T-helper 17 cell (primary cell): Measurements from ENCODE around the gene HGF. TPM values are rescaled to one million over a fixed set of nuclear protein-coding genes. Genes with fewer than 3 reads are reported as not detected.

Experiments used
- ATAC-seq: fragments of 150-1000 bp; cut with Tn5 transposase; 2 replicates; pipeline ENCODE4 v1.10.0; 2021; ENCODE audit warnings: mild to moderate bottlenecking, moderate library complexity
- DNase-seq, 3 donors: peaks; one replicate each; pipeline versions ENCODE4 v3.0.0 to v3.0.0-alpha.2; 2020 to 2021
- H3K9me3 ChIP-seq: one replicate; pipeline ENCODE4 v1.7.0; 2013; ENCODE audit warnings: low read length, mild to moderate bottlenecking; ENCODE audit not compliant: control insufficient read depth, poor library complexity, severe bottlenecking
- H3K27ac Mint-ChIP-seq: one replicate; pipeline ENCODE4 v1.8.0; 2022; ENCODE audit warnings: mild to moderate bottlenecking, moderate library complexity, mixed read lengths
- H3K27me3 Mint-ChIP-seq: one replicate; pipeline ENCODE4 v1.8.0; 2022; ENCODE audit warnings: mixed read lengths
- H3K36me3 Mint-ChIP-seq: one replicate; pipeline ENCODE4 v1.8.0; 2022; ENCODE audit warnings: low read depth, mixed read lengths
- H3K4me1 Mint-ChIP-seq: one replicate; pipeline ENCODE4 v1.8.0; 2022; ENCODE audit warnings: mild to moderate bottlenecking, mixed read lengths
- H3K4me3 Mint-ChIP-seq: one replicate; pipeline ENCODE4 v1.8.0; 2022; ENCODE audit warnings: mild to moderate bottlenecking, moderate library complexity, mixed read lengths
- total RNA-seq, 4 donors: library from RNA in 2 of 4; stranded (reverse) in 2 of 4; gene quantifications; one replicate each; pipeline ENCODE4 v1.2.3 and lab custom pipeline; 2022 to 2026

HGF gene
- total RNA-seq, 2 donors from 2014 or later = 0.37 TPM; not detected in 1

DNA sequence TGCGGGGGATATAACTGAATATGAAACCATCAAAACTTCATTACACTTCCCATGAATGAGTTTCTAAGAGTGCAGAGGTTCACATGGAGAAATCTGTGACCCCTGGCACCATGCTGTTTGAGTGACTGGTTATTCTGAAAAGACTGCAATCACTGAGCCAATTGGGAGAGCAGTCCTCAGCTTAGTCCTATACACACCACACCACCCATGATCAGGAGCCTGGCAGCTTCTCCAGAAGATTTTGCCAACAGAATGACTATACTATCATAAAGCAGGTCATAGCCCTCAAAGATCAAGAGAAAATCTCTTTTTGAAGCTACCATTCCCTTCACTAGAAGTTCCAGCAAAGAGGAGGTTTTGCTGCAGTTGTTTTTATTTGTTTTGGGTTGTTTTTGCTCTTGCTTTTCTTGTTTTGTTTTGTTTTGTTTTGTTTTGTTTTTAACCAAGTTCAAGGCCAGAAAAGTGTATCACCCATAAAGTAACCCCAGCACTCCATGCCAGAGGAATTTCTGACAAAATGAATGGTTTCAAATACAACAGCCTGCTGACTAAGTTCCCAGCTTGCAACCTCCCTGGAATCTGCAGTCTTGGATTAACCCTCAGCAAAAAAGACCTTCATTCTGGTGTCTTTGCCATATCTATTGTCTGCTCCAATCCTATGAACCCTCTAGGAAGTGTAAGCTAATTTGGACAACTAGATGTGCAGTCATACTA, 19.7 kb upstream of the HGF start:
- no peak for ATAC-seq
- no peak overlapping the region for H3K4me3 Mint-ChIP-seq

GRCh38 chr7:81788246-81788645, 18.4 kb upstream of the HGF start:
- no peak for ATAC-seq
- Mint-ChIP-seq H3K27ac (no peak overlapping the region), H3K4me1 (no peaks in the 10 kb centered on the region)

More for the DNA sequence above, 19.7 kb upstream of the HGF start:
- no peaks in the 10 kb centered on the region for H3K27me3 Mint-ChIP-seq
- H3K9me3 ChIP-seq = no peaks in the 10 kb centered on the region
- no peak for DNase-seq
- no peak overlapping the region for H3K27ac Mint-ChIP-seq
- no peaks in the 10 kb centered on the region for H3K36me3 Mint-ChIP-seq
- no peaks in the 10 kb centered on the region for H3K4me1 Mint-ChIP-seq

DNA sequence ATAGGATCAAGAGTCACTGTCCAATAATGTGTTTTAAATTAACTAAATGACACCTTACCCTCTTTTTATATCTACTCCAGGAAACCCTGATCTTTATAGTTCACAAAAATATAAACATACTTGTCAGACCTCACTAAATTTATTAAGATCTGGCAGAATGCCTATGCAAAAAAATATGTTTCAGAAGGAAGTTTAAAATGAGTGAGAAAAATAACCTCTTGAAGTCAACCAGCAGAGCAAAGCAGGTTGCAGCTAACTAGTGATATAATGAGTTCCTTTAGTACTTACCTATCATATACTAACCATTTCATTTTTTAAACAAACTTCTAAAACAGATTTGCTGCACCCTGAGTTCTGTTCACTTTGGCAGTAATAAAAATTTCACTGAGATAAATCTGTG, 14.0 kb upstream of the HGF start:
- no peaks in the 10 kb centered on the region for H3K9me3 ChIP-seq
- Mint-ChIP-seq H3K4me3 (no peak overlapping the region), H3K4me1 (no peaks in the 10 kb centered on the region), H3K27me3 (no peaks in the 10 kb centered on the region), H3K36me3 (no peaks in the 10 kb centered on the region), H3K27ac (no peak overlapping the region)
- ATAC-seq = no peak
- DNase-seq = no peak

More at GRCh38 chr7:81788246-81788645, 18.4 kb upstream of the HGF start:
- DNase-seq = no peak
- Mint-ChIP-seq H3K27me3 (no peaks in the 10 kb centered on the region), H3K4me3 (no peak overlapping the region), H3K36me3 (no peaks in the 10 kb centered on the region)
- H3K9me3 ChIP-seq = no peaks in the 10 kb centered on the region

- no peaks in the 10 kb centered on the region for H3K9me3 ChIP-seq
- H3K27ac Mint-ChIP-seq = no peak overlapping the region
- H3K4me3 Mint-ChIP-seq = no peak overlapping the region
- H3K36me3 Mint-ChIP-seq = no peaks in the 10 kb centered on the region
- H3K27me3 Mint-ChIP-seq = no peaks in the 10 kb centered on the region
- no peaks in the 10 kb centered on the region for H3K4me1 Mint-ChIP-seq
- DNase-seq (no peak), ATAC-seq (no peak)
Observed at GRCh38 chr7:81780914-81781693, 11.3 kb upstream of the HGF start.

- no peaks in the 10 kb centered on the region for H3K36me3 Mint-ChIP-seq
- DNase-seq (no peak), ATAC-seq (no peak)
- H3K27ac Mint-ChIP-seq = no peak overlapping the region
- H3K9me3 ChIP-seq = no peaks in the 10 kb centered on the region
- no peaks in the 10 kb centered on the region for H3K27me3 Mint-ChIP-seq
- no peak overlapping the region for H3K4me3 Mint-ChIP-seq
- H3K4me1 Mint-ChIP-seq = no peaks in the 10 kb centered on the region
Observed at GRCh38 chr7:81779706-81780105, 9.9 kb upstream of the HGF start.

- no peaks in the 10 kb centered on the region for H3K27me3 Mint-ChIP-seq
- H3K4me1 Mint-ChIP-seq = no peaks in the 10 kb centered on the region
- H3K9me3 ChIP-seq = no peaks in the 10 kb centered on the region
- ATAC-seq (no peak), DNase-seq (no peak)
- H3K4me3 Mint-ChIP-seq = no peak overlapping the region
- H3K27ac Mint-ChIP-seq = no peak overlapping the region
- H3K36me3 Mint-ChIP-seq = no peaks in the 10 kb centered on the region
Observed at GRCh38 chr7:81777697-81778096, 7.8 kb upstream of the HGF start.

- no peaks in the 10 kb centered on the region for H3K4me1 Mint-ChIP-seq
- no peak overlapping the region for H3K27ac Mint-ChIP-seq
- no peaks in the 10 kb centered on the region for H3K27me3 Mint-ChIP-seq
- no peak overlapping the region for H3K4me3 Mint-ChIP-seq
- no peaks in the 10 kb centered on the region for H3K9me3 ChIP-seq
- ATAC-seq (no peak), DNase-seq (no peak)
- no peaks in the 10 kb centered on the region for H3K36me3 Mint-ChIP-seq
Observed at GRCh38 chr7:81776948-81777630, 7.2 kb upstream of the HGF start.

- Mint-ChIP-seq H3K4me1 (no peaks in the 10 kb centered on the region), H3K27ac (no peak overlapping the region), H3K27me3 (no peaks in the 10 kb centered on the region), H3K36me3 (no peaks in the 10 kb centered on the region), H3K4me3 (no peak overlapping the region)
- no peak for ATAC-seq
- H3K9me3 ChIP-seq = no peaks in the 10 kb centered on the region
- DNase-seq = no peak
Observed at GRCh38 chr7:81776161-81776560, 6.3 kb upstream of the HGF start.

GRCh38 chr7:81775560-81775959, 5.7 kb upstream of the HGF start:
- Mint-ChIP-seq H3K27ac (no peak overlapping the region), H3K4me1 (no peaks in the 10 kb centered on the region), H3K27me3 (no peaks in the 10 kb centered on the region), H3K36me3 (no peaks in the 10 kb centered on the region), H3K4me3 (no peak overlapping the region)
- H3K9me3 ChIP-seq = no peaks in the 10 kb centered on the region
- ATAC-seq (no peak), DNase-seq (no peak)

- no peaks in the 10 kb centered on the region for H3K27me3 Mint-ChIP-seq
- H3K4me3 Mint-ChIP-seq = no peak overlapping the region
- ATAC-seq (no peak), DNase-seq (no peak)
- no peak overlapping the region for H3K27ac Mint-ChIP-seq
- H3K36me3 Mint-ChIP-seq = no peaks in the 10 kb centered on the region
- H3K4me1 Mint-ChIP-seq = no peaks in the 10 kb centered on the region
- no peaks in the 10 kb centered on the region for H3K9me3 ChIP-seq
Observed at GRCh38 chr7:81774551-81774950, 4.7 kb upstream of the HGF start.

DNA sequence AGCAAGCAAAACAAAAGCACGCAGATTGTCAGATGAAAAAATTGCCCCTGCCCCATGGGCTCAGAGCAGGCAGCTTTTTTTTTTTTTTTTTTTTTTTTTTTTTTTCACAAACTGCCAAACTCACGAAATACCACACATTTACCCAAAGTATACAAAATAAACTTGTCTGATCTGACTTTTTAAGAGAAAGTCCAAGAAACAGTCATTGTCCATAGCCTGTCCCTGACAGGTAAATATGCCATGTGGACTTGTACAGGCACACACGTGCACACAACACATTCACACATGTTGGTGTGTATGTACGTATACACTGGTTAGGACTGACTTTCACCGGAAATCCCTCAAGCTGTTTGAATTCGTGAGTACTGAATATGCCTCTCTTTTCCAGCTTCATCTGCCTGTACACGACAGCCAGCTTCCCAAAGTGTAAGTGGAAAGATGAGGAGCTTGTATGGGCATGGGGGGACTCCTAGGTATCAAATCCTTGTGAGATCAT, 929 bp upstream of the HGF start:
- ATAC-seq (no peak), DNase-seq (no peak)
- Mint-ChIP-seq H3K4me1 (no peaks in the 10 kb centered on the region), H3K27me3 (no peaks in the 10 kb centered on the region), H3K27ac (no peak overlapping the region), H3K4me3 (no peak overlapping the region), H3K36me3 (no peaks in the 10 kb centered on the region)
- no peaks in the 10 kb centered on the region for H3K9me3 ChIP-seq

- Mint-ChIP-seq H3K4me3 (peak overlapping the region; percentile 0), H3K27ac (no peak overlapping the region), H3K27me3 (no peaks in the 10 kb centered on the region), H3K36me3 (no peaks in the 10 kb centered on the region), H3K4me1 (no peaks in the 10 kb centered on the region)
- DNase-seq (no peak), ATAC-seq (no peak)
- H3K9me3 ChIP-seq = no peaks in the 10 kb centered on the region
Observed at GRCh38 chr7:81768951-81769778, 682 bp downstream of the HGF start.

DNA sequence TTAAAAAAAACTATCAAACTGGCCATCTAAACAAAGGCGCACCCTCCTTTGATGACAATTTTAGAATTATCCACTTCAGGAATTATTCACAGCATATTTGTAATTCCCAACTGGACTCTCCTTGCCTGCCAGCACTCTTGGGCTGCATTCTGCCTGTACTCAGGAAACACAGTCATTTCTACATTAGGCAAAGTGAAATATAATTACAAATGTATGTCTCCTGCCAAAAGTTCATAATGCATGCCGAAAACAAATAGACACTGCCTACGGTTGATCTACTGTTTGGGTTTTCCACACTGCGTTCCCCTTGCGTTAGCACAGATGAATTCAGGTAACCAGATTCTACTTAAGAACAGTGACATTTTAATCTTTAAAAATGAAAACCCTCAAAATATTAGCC, 1.9 kb downstream of the HGF start:
- Mint-ChIP-seq H3K4me1 (no peaks in the 10 kb centered on the region), H3K4me3 (no peak overlapping the region), H3K27me3 (no peaks in the 10 kb centered on the region), H3K36me3 (no peaks in the 10 kb centered on the region), H3K27ac (no peak overlapping the region)
- no peak for ATAC-seq
- no peaks in the 10 kb centered on the region for H3K9me3 ChIP-seq
- DNase-seq = no peak
